Heart left ventricle (tissue), 16 donors: ENCODE data around the gene FEN1. TPM values are rescaled to one million over a fixed set of nuclear protein-coding genes. Genes with fewer than 3 reads are reported as not detected.
A peak's percentile ranks its signal among the peaks of the same experiment; 100 is the strongest.

Experiments
- ATAC-seq, 4 donors: fragments of 200-7000 bp; cut with Tn5 transposase; one replicate each; pipeline ENCODE4 v1.9.1; 2020 to 2022; ENCODE audit warnings: moderate library complexity in 4 of 4, mild to moderate bottlenecking in 3 of 4, moderate number of reproducible peaks in 1 of 4
- DNase-seq, 5 donors: peaks; one replicate each; pipeline ENCODE4 v3.0.0-alpha.2; 2020
- H3K27ac ChIP-seq, 12 donors: fragments of 200-600 bp; sonication (generic) in 4 of 12; one replicate each; pipeline versions ENCODE4 v1.5.0 to v1.8.0; 2016 to 2022; ENCODE audit warnings: mild to moderate bottlenecking in 2 of 12
- H3K27me3 ChIP-seq, 9 donors: fragments of 200-600 bp; sonication (generic) in 2 of 9; one replicate each; pipeline versions ENCODE4 v1.5.1 to v1.8.0; 2016 to 2022; ENCODE audit warnings: mild to moderate bottlenecking in 3 of 9
- H3K36me3 ChIP-seq, 9 donors: fragments of 200-600 bp; sonication (generic) in 2 of 9; one replicate each; pipeline versions ENCODE4 v1.5.0 to v1.8.0; 2018 to 2022; ENCODE audit warnings: mild to moderate bottlenecking in 2 of 9
- H3K4me1 ChIP-seq, 12 donors: fragments of 200-600 bp; sonication (generic) in 4 of 12; one replicate each; pipeline versions ENCODE4 v1.5.0 to v1.8.0; 2016 to 2022; ENCODE audit warnings: mild to moderate bottlenecking in 3 of 12
- H3K4me3 ChIP-seq, 12 donors: fragments of 200-600 bp; sonication (generic) in 4 of 12; one replicate each; pipeline versions ENCODE4 v1.5.0 to v1.8.0; 2017 to 2022; ENCODE audit warnings: mild to moderate bottlenecking in 9 of 12, moderate library complexity in 4 of 12
- H3K9me3 ChIP-seq, 12 donors: fragments of 200-600 bp; sonication (generic) in 4 of 12; one replicate each; pipeline versions ENCODE4 v1.5.0 to v1.8.0; 2016 to 2022; ENCODE audit warnings: mild to moderate bottlenecking in 1 of 12
- CTCF ChIP-seq, 12 donors: fragments of 200-600 bp; sonication (generic) in 4 of 12; IDR thresholded peaks; one replicate each; pipeline versions ENCODE4 v1.5.0 to v1.8.0; 2018 to 2022; ENCODE audit warnings: antibody characterized with exemption in 12 of 12, mild to moderate bottlenecking in 5 of 12
- POLR2A ChIP-seq, 2 donors: fragments of 450-650 bp; IDR thresholded peaks; one replicate each; pipeline ENCODE4 v1.6.1; 2017; ENCODE audit warnings: antibody characterized with exemption in 2 of 2, mild to moderate bottlenecking in 2 of 2, moderate library complexity in 2 of 2
- WGBS, 4 donors: extraction: QIAGEN DNeasy Blood & Tissue Kit in 2 of 4; methylation state at CpG; one replicate each; pipeline versions ENCODE4 v1.1.5 to v1.1.7; 2013 to 2018; 5-methylcytosine and 5-hydroxymethylcytosine counted together
- intact Hi-C, 10 donors: fragments of 100-400 bp; cut with DNase I; formaldehyde crosslinking; loops; one replicate each; pipeline versions ENCODE4 v1.11.1 to v1.14.2; 2022
- long read RNA-seq, 3 donors: library from polyadenylated mRNA; unstranded; transcript quantifications; one replicate each; pipeline ENCODE4 v2.0.0, GENCODE V29; 2020 to 2021
- polyA plus RNA-seq, 2 donors: library from polyadenylated mRNA; stranded (reverse); fragments of 200-250 nt; gene quantifications; one replicate each; pipeline ENCODE4 v1.2.3, GENCODE V29; 2013
- total RNA-seq, 9 donors: library from RNA; depleted of rRNA in 2 of 9; stranded (reverse); fragments of >200 nt in 2 of 9; fragmentation: NEBNext Ultra II Directional in 3 of 9; extraction: Animal tissue kit (Norgen Biotek cat#: 25700) in 3 of 9; gene quantifications; one replicate each; pipeline versions ENCODE4 v1.1.0 to v1.2.4, GENCODE V29; 2016 to 2023
- donor health status: ischemic (EF 13 %, LVEDD 7.1; RV severe dilation, severe dysfunction).
- donor health status: healthy with polysubstance abuse.
- donor health status: DM: no; HTN: yes; CAD: no.
- donor health status: DM: no; HTN: no; CAD: no.
- donor health status: ischemic (EF 25% LVEDD 6.9; RV normal size, moderate dysfunction).
- donor health status: ischemic (EF 25% LVEDD 5.7; RV mildly dilated, moderate dysfunction).
- donor health status: healthy.
- donor health status: DM: yes; HTN: yes; CAD: no.
- donor health status: ischemic (EF 35%, LVEDD 5.7; RV mildly dilated, moderate dysfunction).
- donor health status: nonischemic (EF 11% LVEDD 7.7; RV severe dilation, severe dysfunction).
- donor health status: DM: yes; HTN: yes; CAD: no.
- donor health status: PGD.
- donor health status: ischemic (EF 29% LVEDD 5.4; RV normal size, mild dysfunction).
- donor health status: nonischemic (EF 23%, LVEDD 6.1; RV moderate dilation, normal function).

FEN1 gene
- 10 to 100 TPM in 1 of 9 donors, 1 to 10 TPM in 8; 3.9 to 13.7 (median 6.8) TPM for total RNA-seq
- 10 to 100 TPM in 1 of 2 donors, 1 to 10 TPM in 1; 2.6 to 11.9 TPM for polyA plus RNA-seq
- long read RNA-seq, donor 1, transcript FEN1-201 (2 exons, 2,296 nt) = major isoform, 14 of 14 reads
- long read RNA-seq, donor 1, partial matches to known transcripts = 0 of 14 reads
- long read RNA-seq, donor 1, other reads (novel, unspliced or antisense) = 0 of 14 reads
- long read RNA-seq, donor 2, transcript FEN1-201 (2 exons, 2,296 nt) = major isoform, 63 of 63 reads
- long read RNA-seq, donor 2, partial matches to known transcripts = 0 of 63 reads
- long read RNA-seq, donor 2, other reads (novel, unspliced or antisense) = 0 of 63 reads
- long read RNA-seq, donor 3, transcript FEN1-201 (2 exons, 2,296 nt) = major isoform, 12 of 12 reads
- long read RNA-seq, donor 3, partial matches to known transcripts = 0 of 12 reads
- long read RNA-seq, donor 3, other reads (novel, unspliced or antisense) = 0 of 12 reads

- TF ChIP-seq POLR2A (IDR thresholded peaks at IDR 0.05) (peak in 1 of 2 donors; percentile 62), CTCF (IDR thresholded peaks at IDR 0.05) (peak in 2 of 12 donors; percentile 8 to 10)
- ATAC-seq = peak; percentile 88 to 94 (median 93)
- WGBS, 4 donors = 0 to 1% (median 0%) methylated on average over 45 to 61 of the region's 61 CpGs
- H3K4me1 ChIP-seq = peaks cover 6 to 26% (median 19%) of the 10 kb centered on the region in 12 donors
- peak; percentile 89 to 94 (median 93) for DNase-seq
- peak within 1 kb of the TSS; percentile 62 to 92 (median 72) for H3K4me3 ChIP-seq
- intact Hi-C loops = loop anchor here in 3 of 10 donors (2.0 to 10.0 kb wide), 3 partner anchors 98 to 582 kb away; partner anchors contain the start of gene FADS3 (in 1 of the 3)
- H3K9me3 ChIP-seq = no peaks in the 10 kb centered on the region
- H3K27ac ChIP-seq = peak within 1 kb of the TSS; percentile 89 to 99 (median 96)
- peaks cover 0 to 46% (median 33%) of the 10 kb centered on the region in 9 donors for H3K36me3 ChIP-seq
- no peaks in the 10 kb centered on the region for H3K27me3 ChIP-seq
These were observed at the start of gene FEN1, which contains the start of gene TMEM258 for GRCh38 chr11:61792310-61793082. Gene FEN1 (plus strand): TSS chr11:61792911. CDS start chr11:61795362, 2,451 bp downstream. Gene TMEM258 (minus strand): TSS chr11:61792599. CDS start chr11:61792558, 41 bp downstream.

- Histone ChIP-seq H3K4me1 (peaks cover 0 to 9% (median 5%) of the 10 kb centered on the region in 12 donors), H3K36me3 (peaks cover 0 to 34% (median 10%) of the 10 kb centered on the region in 9 donors), H3K9me3 (no peaks in the 10 kb centered on the region), H3K4me3 (no peak overlapping the region), H3K27me3 (no peaks in the 10 kb centered on the region), H3K27ac (no peak overlapping the region)
- DNase-seq (no peak), ATAC-seq (no peak)
- intact Hi-C loops = no loop called here
- TF ChIP-seq CTCF (IDR thresholded peaks at IDR 0.05) (no peak), POLR2A (IDR thresholded peaks at IDR 0.05) (no peak)
- 88 to 93% (median 93%) methylated on average over 30 to 42 of the region's 42 CpGs for WGBS, 4 donors
These were observed 49.1 kb upstream of the FEN1 start for GRCh38 chr11:61743486-61744095.

GRCh38 chr11:61744181-61744580 is 48.5 kb upstream of the FEN1 start:
- DNase-seq = no peak
- WGBS, 4 donors = 89 to 92% (median 91%) methylated on average over 20 of the region's 20 CpGs
- intact Hi-C loops = no loop called here

More at GRCh38 chr11:61744181-61744580, 48.5 kb upstream of the FEN1 start:
- no peak for ATAC-seq
- TF ChIP-seq CTCF (IDR thresholded peaks at IDR 0.05) = no peak
- TF ChIP-seq POLR2A (IDR thresholded peaks at IDR 0.05) = no peak
- Histone ChIP-seq H3K27ac (no peak overlapping the region), H3K27me3 (no peaks in the 10 kb centered on the region), H3K4me1 (peaks cover 0 to 9% (median 5%) of the 10 kb centered on the region in 12 donors), H3K9me3 (no peaks in the 10 kb centered on the region), H3K36me3 (peaks cover 0 to 34% (median 10%) of the 10 kb centered on the region in 9 donors), H3K4me3 (no peak overlapping the region)
